ENCODE measurements around the gene MINDY4. TPM values are rescaled to one million over a fixed set of nuclear protein-coding genes. Genes with fewer than 3 reads are reported as not detected.

Gene MINDY4
- total and polyA plus RNA-seq, 2 of the 4 experiments (the other 2 are of a cell fraction), result 1.8 to 3.6 TPM

- no peak for TF ChIP-seq ELK1 (IDR thresholded peaks at IDR 0.05; ENCODE audit: borderline replicate concordance, low read depth, low read length)
Observed at GRCh38 chr7:30824821-30825720, 53.9 kb downstream of the MINDY4 start (continued).

GRCh38 chr7:30826181-30826580 is 55.0 kb downstream of the MINDY4 start:
- Histone ChIP-seq H2BK120ac (ENCODE audit: low read depth, low read length) (no peak overlapping the region), H4K91ac (ENCODE audit: insufficient read depth, low read depth, low read length) (no peak overlapping the region), H3K4me2 (ENCODE audit: low read depth, low read length) (no peak overlapping the region), H3K4me3 (ENCODE audit: insufficient read depth, low read depth, low read length) (no peak overlapping the region), H3K36me3 (ENCODE audit: control insufficient read depth, insufficient read depth, low read length) (no peaks in the 10 kb centered on the region), H3K79me1 (ENCODE audit: low read depth in 1 of 2, low read length in 2 of 2) (no peaks in the 10 kb centered on the region), H3K18ac (ENCODE audit: low read depth, low read length) (no peak overlapping the region), H3K27ac (ENCODE audit: insufficient read depth, low read length) (no peak overlapping the region), H2BK5ac (ENCODE audit: low read depth, low read length, poor library complexity, severe bottlenecking) (no peak overlapping the region), H2BK20ac (ENCODE audit: low read depth, low read length) (no peak overlapping the region), H2AFZ (replicated peaks; ENCODE audit: low read length, poor library complexity) (no peak overlapping the region), H3K4me1 (ENCODE audit: control insufficient read depth, insufficient read depth, low read length) (no peaks in the 10 kb centered on the region), H4K5ac (ENCODE audit: low read depth, low read length) (no peak overlapping the region), H3K56ac (ENCODE audit: extremely low read depth, insufficient read depth, low read length) (no peak overlapping the region), H3K27me3 (ENCODE audit: control insufficient read depth, insufficient read depth, low read length) (no peaks in the 10 kb centered on the region; the same call in 1 of the 2 replicates), H4K8ac (ENCODE audit: low read depth in 2 of 2, low read length in 2 of 2) (no peak overlapping the region), H2BK15ac (ENCODE audit: low read depth, low read length) (no peak overlapping the region), H3K14ac (replicated peaks; ENCODE audit: low read depth, low read length) (no peak overlapping the region), H3K9me3 (ENCODE audit: control insufficient read depth, insufficient read depth, low read length) (no peaks in the 10 kb centered on the region), H4K20me1 (ENCODE audit: insufficient read depth, low read length) (no peaks in the 10 kb centered on the region), H3K23ac (ENCODE audit: low read depth, low read length) (no peak overlapping the region), H3K9ac (ENCODE audit: low read depth, low read length) (no peak overlapping the region), H3K9me1 (ENCODE audit: insufficient read depth, low read length) (no peaks in the 10 kb centered on the region; the same call in 1 of the 2 replicates), H3K4ac (ENCODE audit: low read depth, low read length) (no peak overlapping the region), H2AK9ac (replicated peaks; ENCODE audit: low read depth, low read length, poor library complexity) (no peak overlapping the region), H2AK5ac (ENCODE audit: low read depth, low read length) (no peak overlapping the region)
- dilution Hi-C loops (cut with HindIII; ENCODE audit: low sequenced_read_pairs, unreplicated experiment) (no loop called here), intact Hi-C loops (cut with micrococcal nuclease) (no loop called here), in situ Hi-C loops (cut with MboI; ENCODE audit: low sequenced_read_pairs) (no loop called here)
- WGBS, 2 experiments (ENCODE audit: extremely low coverage in 2 of 2, insufficient read length in 1 of 2), result 84% methylated on average over 5 of the region's 7 CpGs; no CpG with 5 or more reads in 1 of the 2 experiments
- CTCF ChIA-PET, result no interaction called here
- ATAC-seq (ENCODE audit: low read depth) (no peak), DNase-seq (no peak)
- BruUV-seq (replicated peaks), result no TSS peak
- POLR2A ChIA-PET (ENCODE audit: unreplicated experiment), result no interaction called here
- TF ChIP-seq FOS (IDR thresholded peaks at IDR 0.05; ENCODE audit: low read depth, low read length) (no peak), USF2 (IDR thresholded peaks at IDR 0.05; ENCODE audit: low read depth, low read length) (no peak), CTCF (conservative IDR thresholded peaks at IDR 0.05; ENCODE audit: low read depth, low read length) (no peak), CEBPB (IDR thresholded peaks at IDR 0.05; ENCODE audit: low read depth, low read length) (no peak), BHLHE40 (IDR thresholded peaks at IDR 0.05; ENCODE audit: low read depth, low read length) (no peak), NFE2L2 (IDR thresholded peaks at IDR 0.05; ENCODE audit: low read depth, low read length) (no peak), MAFK (IDR thresholded peaks at IDR 0.05; ENCODE audit: low read depth, low read length) (no peak), SMC3 (IDR thresholded peaks at IDR 0.05; ENCODE audit: low read depth, low read length) (no peak), MAZ (IDR thresholded peaks at IDR 0.05; ENCODE audit: borderline replicate concordance, low read depth, low read length) (no peak), RAD21 (IDR thresholded peaks at IDR 0.05; ENCODE audit: low read length) (no peak)

All from IMR-90 (cell line).